Sigmoid colon (tissue), 4 donors: ENCODE data around the gene POT1.

Experiments
- EP300 ChIP-seq, 4 donors: sonication (generic); formaldehyde crosslinking; IDR thresholded peaks; one replicate each; pipeline ENCODE4 v1.6.1; 2017; ENCODE audit warnings: antibody characterized with exemption in 4 of 4
- POLR2A ChIP-seq, 2 donors: fragments of 450-650 bp; IDR thresholded peaks; one replicate each; pipeline ENCODE4 v1.6.1; 2016; ENCODE audit warnings: antibody characterized with exemption in 2 of 2, mild to moderate bottlenecking in 2 of 2, moderate library complexity in 2 of 2
- POLR2AphosphoS5 ChIP-seq, 4 donors: sonication (generic); formaldehyde crosslinking; IDR thresholded peaks; one replicate each; pipeline ENCODE4 v1.6.1; 2017; ENCODE audit warnings: antibody characterized with exemption in 4 of 4
- TF ChIP-seq, protein P1 (sequence below), 4 experiments: fragments of 450-650 bp in 3 of 4; fragments of 200-600 bp in 1 of 4; IDR thresholded peaks; one replicate each; pipeline ENCODE4 v1.5.1; 2016 to 2019; ENCODE audit warnings: antibody characterized with exemption in 4 of 4, mild to moderate bottlenecking in 3 of 4, moderate library complexity in 2 of 4

DNA sequence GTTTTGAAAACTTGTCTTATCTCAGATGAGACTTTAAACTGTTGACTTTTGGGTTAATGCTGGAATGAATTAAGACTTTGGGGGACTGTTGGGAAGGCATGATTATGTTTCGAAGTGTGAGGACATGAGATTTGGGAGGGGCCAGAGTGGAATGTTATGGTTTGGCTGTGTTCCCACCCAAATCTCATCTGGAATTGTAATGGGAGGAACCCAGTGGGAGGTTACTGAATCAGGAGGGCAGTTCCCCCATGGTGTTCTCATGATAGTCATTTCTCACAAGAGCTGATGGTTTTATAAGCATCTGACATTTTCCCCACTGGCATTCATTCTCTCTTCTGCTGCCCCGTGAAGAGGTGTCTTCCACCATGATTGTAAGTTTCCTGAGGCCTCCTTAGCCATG lies 13.8 kb upstream of the POT1 start:
- TF ChIP-seq, protein P1, sequence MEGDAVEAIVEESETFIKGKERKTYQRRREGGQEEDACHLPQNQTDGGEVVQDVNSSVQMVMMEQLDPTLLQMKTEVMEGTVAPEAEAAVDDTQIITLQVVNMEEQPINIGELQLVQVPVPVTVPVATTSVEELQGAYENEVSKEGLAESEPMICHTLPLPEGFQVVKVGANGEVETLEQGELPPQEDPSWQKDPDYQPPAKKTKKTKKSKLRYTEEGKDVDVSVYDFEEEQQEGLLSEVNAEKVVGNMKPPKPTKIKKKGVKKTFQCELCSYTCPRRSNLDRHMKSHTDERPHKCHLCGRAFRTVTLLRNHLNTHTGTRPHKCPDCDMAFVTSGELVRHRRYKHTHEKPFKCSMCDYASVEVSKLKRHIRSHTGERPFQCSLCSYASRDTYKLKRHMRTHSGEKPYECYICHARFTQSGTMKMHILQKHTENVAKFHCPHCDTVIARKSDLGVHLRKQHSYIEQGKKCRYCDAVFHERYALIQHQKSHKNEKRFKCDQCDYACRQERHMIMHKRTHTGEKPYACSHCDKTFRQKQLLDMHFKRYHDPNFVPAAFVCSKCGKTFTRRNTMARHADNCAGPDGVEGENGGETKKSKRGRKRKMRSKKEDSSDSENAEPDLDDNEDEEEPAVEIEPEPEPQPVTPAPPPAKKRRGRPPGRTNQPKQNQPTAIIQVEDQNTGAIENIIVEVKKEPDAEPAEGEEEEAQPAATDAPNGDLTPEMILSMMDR (IDR thresholded peaks at IDR 0.05) = no peak
- TF ChIP-seq POLR2AphosphoS5 (IDR thresholded peaks at IDR 0.05) = no peak
- TF ChIP-seq POLR2A (IDR thresholded peaks at IDR 0.05) = no peak
- no peak for TF ChIP-seq EP300 (IDR thresholded peaks at IDR 0.05)
